NT2/D1 (cell line): ENCODE data around the gene PSMA6.
"Not testable (repeated sequence)": the region's sequence is repeated elsewhere in the genome, so short reads cannot be mapped to it uniquely, and the experiment has no call there.

Source experiments
- DNase-seq: peaks from one replicate; pipeline ENCODE4 v3.0.0-alpha.2; 2011; ENCODE audit warnings: low read depth, low spot score
- H3K27me3 ChIP-seq: 2 replicates; pipeline ENCODE4 v1.6.0; 2011; ENCODE audit warnings: mild to moderate bottlenecking; ENCODE audit not compliant: insufficient read length, insufficient read depth
- H3K36me3 ChIP-seq: 2 replicates; pipeline ENCODE4 v1.6.1; 2011; ENCODE audit warnings: mild to moderate bottlenecking, low read length, mixed read lengths; ENCODE audit not compliant: insufficient read depth, insufficient read length
- H3K4me1 ChIP-seq: 2 replicates; pipeline ENCODE4 v1.5.1; 2011; ENCODE audit not compliant: insufficient read depth, insufficient read length
- H3K4me3 ChIP-seq: 2 replicates; pipeline ENCODE4 v1.5.1; 2011; ENCODE audit warnings: low read depth; ENCODE audit not compliant: insufficient read length
- H3K9ac ChIP-seq: 2 replicates; pipeline ENCODE4 v1.6.0; 2011; ENCODE audit warnings: low read depth; ENCODE audit not compliant: insufficient read length
- H3K9me3 ChIP-seq: 2 replicates; pipeline ENCODE4 v1.5.1; 2011; ENCODE audit warnings: mild to moderate bottlenecking, low read length; ENCODE audit not compliant: insufficient read depth
- SUZ12 ChIP-seq: IDR thresholded peaks from 2 replicates; pipeline ENCODE4 v1.6.1; 2011; ENCODE audit not compliant: insufficient read length, insufficient read depth; ENCODE audit errors: extremely low read depth
- YY1 ChIP-seq: IDR thresholded peaks from 2 replicates; pipeline ENCODE4 v1.6.1; 2011; ENCODE audit not compliant: insufficient read length, insufficient read depth
- ZNF274 ChIP-seq: IDR thresholded peaks from 2 replicates; pipeline ENCODE4 v1.6.1; 2011; ENCODE audit warnings: mild to moderate bottlenecking, low read depth, low read length

The PSMA6 gene

GRCh38 chr14:35296545-35296944, 4.4 kb downstream of the PSMA6 start:
- Histone ChIP-seq H3K9me3 (no peaks in the 10 kb centered on the region), H3K36me3 (peaks cover 23% of the 10 kb centered on the region), H3K4me1 (no peaks in the 10 kb centered on the region), H3K9ac (no peak overlapping the region), H3K27me3 (no peaks in the 10 kb centered on the region), H3K4me3 (no peak overlapping the region)
- no peak for DNase-seq
- TF ChIP-seq SUZ12: no peak
- TF ChIP-seq ZNF274: no peak

GRCh38 chr14:35297706-35298105, 5.5 kb downstream of the PSMA6 start:
- DNase-seq: no peak
- H3K4me3 ChIP-seq: no peak overlapping the region
- no peak overlapping the region for H3K9ac ChIP-seq
- H3K4me1 ChIP-seq: no peaks in the 10 kb centered on the region
- no peaks in the 10 kb centered on the region for H3K9me3 ChIP-seq
- no peak for TF ChIP-seq SUZ12
- TF ChIP-seq ZNF274: no peak
- no peak for TF ChIP-seq YY1
- peaks cover 23% of the 10 kb centered on the region for H3K36me3 ChIP-seq
- H3K27me3 ChIP-seq: no peaks in the 10 kb centered on the region

DNA sequence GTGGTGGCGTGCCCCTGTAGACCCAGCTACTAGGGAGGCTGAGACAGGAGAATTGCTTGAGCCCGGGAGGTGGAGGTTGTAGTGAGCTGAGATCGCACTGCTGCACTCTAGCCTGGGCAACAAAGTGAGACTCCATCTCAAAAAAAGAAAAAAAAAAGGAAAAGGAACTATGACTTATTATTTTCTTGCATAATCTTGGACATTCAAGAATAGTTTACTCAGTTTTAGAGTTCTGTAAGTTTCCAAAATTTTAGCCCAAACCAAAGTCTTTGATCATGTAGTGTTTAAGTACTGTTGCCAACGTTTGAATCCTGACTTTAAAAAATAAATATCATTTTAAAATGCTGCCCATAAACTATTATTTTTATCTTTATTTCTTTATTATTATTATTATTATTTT, 6.2 kb downstream of the PSMA6 start:
- TF ChIP-seq ZNF274: no peak
- no peak for TF ChIP-seq SUZ12
- TF ChIP-seq YY1: no peak
- H3K9me3 ChIP-seq: no peaks in the 10 kb centered on the region
- H3K4me3 ChIP-seq: no peak overlapping the region
- no peaks in the 10 kb centered on the region for H3K4me1 ChIP-seq
- no peak for DNase-seq
- H3K27me3 ChIP-seq: no peaks in the 10 kb centered on the region
- no peak overlapping the region for H3K9ac ChIP-seq
- H3K36me3 ChIP-seq: peaks cover 23% of the 10 kb centered on the region

DNA sequence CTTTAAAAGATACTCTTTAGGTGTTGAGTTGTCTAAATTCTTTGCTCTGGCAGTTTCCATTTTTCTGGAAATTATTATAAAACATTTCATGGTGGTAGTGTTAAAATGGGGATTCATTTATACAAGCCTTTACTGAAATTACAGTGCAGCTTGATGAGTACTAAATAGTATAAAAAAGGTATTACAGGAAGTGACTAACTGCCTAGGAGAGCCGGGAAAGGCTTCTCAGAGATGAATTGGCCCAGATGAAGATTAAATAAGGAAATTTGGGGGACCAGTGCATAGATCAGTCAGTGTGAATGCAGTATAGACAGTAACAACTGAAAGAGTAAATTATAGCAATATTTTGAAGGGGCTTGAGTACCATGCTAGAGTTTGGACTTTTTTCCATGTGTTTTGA, 7.5 kb downstream of the PSMA6 start:
- Histone ChIP-seq H3K4me1 (no peaks in the 10 kb centered on the region), H3K9ac (no peak overlapping the region), H3K9me3 (no peaks in the 10 kb centered on the region), H3K27me3 (no peaks in the 10 kb centered on the region), H3K4me3 (no peak overlapping the region), H3K36me3 (peaks cover 13% of the 10 kb centered on the region)
- TF ChIP-seq SUZ12 (no peak), ZNF274 (no peak), YY1 (no peak)
- no peak for DNase-seq

DNA sequence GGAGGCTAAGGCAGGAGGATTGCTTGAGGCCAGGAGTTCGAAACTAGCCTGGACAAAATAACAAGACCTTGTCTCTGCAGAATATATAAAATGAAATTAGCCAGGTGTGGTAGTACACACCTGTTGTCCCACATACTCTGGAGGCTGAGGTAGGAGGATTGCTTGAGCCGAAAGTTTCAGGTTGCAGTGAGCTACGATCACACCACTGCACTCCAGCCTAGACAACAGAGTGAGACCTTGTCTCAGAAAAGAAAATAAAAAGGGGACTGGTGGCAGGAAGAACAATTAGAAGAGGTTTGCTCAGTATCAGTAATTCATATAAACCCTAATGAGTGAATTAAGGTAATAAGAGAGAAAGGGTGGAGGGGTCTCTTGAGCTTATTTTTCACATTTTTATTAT, 8.0 kb downstream of the PSMA6 start:
- H3K27me3 ChIP-seq: no peaks in the 10 kb centered on the region
- H3K9ac ChIP-seq: no peak overlapping the region
- no peak overlapping the region for H3K4me3 ChIP-seq
- no peak for DNase-seq
- H3K9me3 ChIP-seq: no peaks in the 10 kb centered on the region
- TF ChIP-seq ZNF274 (no peak), YY1 (no peak), SUZ12 (no peak)
- H3K36me3 ChIP-seq: peaks cover 13% of the 10 kb centered on the region
- no peaks in the 10 kb centered on the region for H3K4me1 ChIP-seq

- not testable (repeated sequence) for H3K27me3 ChIP-seq, H3K9me3 ChIP-seq, H3K36me3 ChIP-seq, DNase-seq, H3K9ac ChIP-seq, H3K4me3 ChIP-seq, H3K4me1 ChIP-seq
Observed at GRCh38 chr14:35301334-35301733, 9.2 kb downstream of the PSMA6 start.

- Histone ChIP-seq H3K4me1 (no peaks in the 10 kb centered on the region), H3K36me3 (peaks cover 8% of the 10 kb centered on the region), H3K9ac (no peak overlapping the region), H3K9me3 (no peaks in the 10 kb centered on the region), H3K27me3 (no peaks in the 10 kb centered on the region), H3K4me3 (no peak overlapping the region)
- TF ChIP-seq ZNF274 (no peak), YY1 (no peak), SUZ12 (no peak)
- DNase-seq: no peak
Observed at GRCh38 chr14:35301735-35302528, 9.8 kb downstream of the PSMA6 start.
